ENCODE data around the gene VWA8.
"Not testable (repeated sequence)": the region's sequence is repeated elsewhere in the genome, so short reads cannot be mapped to it uniquely, and the experiment has no call there.

Gene VWA8

GRCh38 chr13:41954226-41954625, 6.7 kb downstream of the VWA8 start:
- H3K27ac ChIP-seq (ENCODE audit: low read length), result no peak overlapping the region
- no peak overlapping the region for H3K4me2 ChIP-seq (ENCODE audit: low read length)
- H2AFZ ChIP-seq (ENCODE audit: low read depth, low read length), result no peak overlapping the region
- H3K9ac ChIP-seq (ENCODE audit: low read length), result no peak overlapping the region
- H3K4me1 ChIP-seq (ENCODE audit: low read length), result peaks cover 25% of the 10 kb centered on the region
- no peaks in the 10 kb centered on the region for H3K9me3 ChIP-seq (ENCODE audit: insufficient read depth, low read length)
- H3K79me2 ChIP-seq (ENCODE audit: low read length), result peaks cover 82% of the 10 kb centered on the region
- H3K27me3 ChIP-seq (ENCODE audit: low read depth, low read length), result no peaks in the 10 kb centered on the region
- H3K36me3 ChIP-seq (replicated peaks; ENCODE audit: low read depth, low read length), result no peaks in the 10 kb centered on the region
- H4K20me1 ChIP-seq (ENCODE audit: insufficient read depth, low read length), result peaks cover 12% of the 10 kb centered on the region
- H3K4me3 ChIP-seq (ENCODE audit: low read length), result no peak overlapping the region
- no peak for TF ChIP-seq CTCF (IDR thresholded peaks at IDR 0.05; ENCODE audit: low read depth, low read length)
- TF ChIP-seq EZH2phosphoT487 (IDR thresholded peaks at IDR 0.05; ENCODE audit: low read depth), result no peak

GRCh38 chr13:41952749-41953148, 8.2 kb downstream of the VWA8 start:
- no peak overlapping the region for H3K4me3 ChIP-seq (ENCODE audit: low read length)
- TF ChIP-seq EZH2phosphoT487 (IDR thresholded peaks at IDR 0.05; ENCODE audit: low read depth) (no peak), CTCF (IDR thresholded peaks at IDR 0.05; ENCODE audit: low read depth, low read length) (no peak)
- peaks cover 12% of the 10 kb centered on the region for H4K20me1 ChIP-seq (ENCODE audit: insufficient read depth, low read length)
- H3K9me3 ChIP-seq (ENCODE audit: insufficient read depth, low read length), result no peaks in the 10 kb centered on the region
- H3K79me2 ChIP-seq (ENCODE audit: low read length), result peaks cover 70% of the 10 kb centered on the region
- H3K9ac ChIP-seq (ENCODE audit: low read length), result no peak overlapping the region
- H3K27ac ChIP-seq (ENCODE audit: low read length), result no peak overlapping the region
- H3K36me3 ChIP-seq (replicated peaks; ENCODE audit: low read depth, low read length), result peaks cover 9% of the 10 kb centered on the region
- H2AFZ ChIP-seq (ENCODE audit: low read depth, low read length), result no peak overlapping the region
- no peaks in the 10 kb centered on the region for H3K27me3 ChIP-seq (ENCODE audit: low read depth, low read length)
- H3K4me1 ChIP-seq (ENCODE audit: low read length), result peaks cover 21% of the 10 kb centered on the region
- H3K4me2 ChIP-seq (ENCODE audit: low read length), result no peak overlapping the region

GRCh38 chr13:41949104-41949503, 11.8 kb downstream of the VWA8 start:
- H2AFZ ChIP-seq (ENCODE audit: low read depth, low read length); H4K20me1 ChIP-seq (ENCODE audit: insufficient read depth, low read length); H3K9me3 ChIP-seq (ENCODE audit: insufficient read depth, low read length); H3K27me3 ChIP-seq (ENCODE audit: low read depth, low read length); H3K9ac ChIP-seq (ENCODE audit: low read length); H3K4me2 ChIP-seq (ENCODE audit: low read length); H3K27ac ChIP-seq (ENCODE audit: low read length); H3K4me3 ChIP-seq (ENCODE audit: low read length): not testable (repeated sequence)
- peaks cover 10% of the 10 kb centered on the region for H3K4me1 ChIP-seq (ENCODE audit: low read length)
- peaks cover 38% of the 10 kb centered on the region for H3K36me3 ChIP-seq (replicated peaks; ENCODE audit: low read depth, low read length)
- H3K79me2 ChIP-seq (ENCODE audit: low read length), result peaks cover 45% of the 10 kb centered on the region

GRCh38 chr13:41945926-41946325, 15.0 kb downstream of the VWA8 start:
- H3K4me1 ChIP-seq (ENCODE audit: low read length), result no peaks in the 10 kb centered on the region
- no peaks in the 10 kb centered on the region for H3K27me3 ChIP-seq (ENCODE audit: low read depth, low read length)
- peaks cover 38% of the 10 kb centered on the region for H3K36me3 ChIP-seq (replicated peaks; ENCODE audit: low read depth, low read length)
- peaks cover 5% of the 10 kb centered on the region; the same call in 1 of the 2 replicates for H4K20me1 ChIP-seq (ENCODE audit: insufficient read depth, low read length)
- no peak overlapping the region for H3K4me3 ChIP-seq (ENCODE audit: low read length)
- H3K27ac ChIP-seq (ENCODE audit: low read length), result no peak overlapping the region
- no peaks in the 10 kb centered on the region for H3K9me3 ChIP-seq (ENCODE audit: insufficient read depth, low read length)
- H3K9ac ChIP-seq (ENCODE audit: low read length), result no peak overlapping the region
- H2AFZ ChIP-seq (ENCODE audit: low read depth, low read length), result no peak overlapping the region
- peaks cover 24% of the 10 kb centered on the region for H3K79me2 ChIP-seq (ENCODE audit: low read length)
- H3K4me2 ChIP-seq (ENCODE audit: low read length), result no peak overlapping the region
- TF ChIP-seq CTCF (IDR thresholded peaks at IDR 0.05; ENCODE audit: low read depth, low read length), result no peak
- no peak for TF ChIP-seq EZH2phosphoT487 (IDR thresholded peaks at IDR 0.05; ENCODE audit: low read depth)

All from OCI-LY3 (cell line).